Choroid plexus epithelial cell (primary cell): ENCODE results near the gene DCDC2C.

Source experiments
- DNase-seq: peaks from one replicate; pipeline ENCODE4 v3.0.0-alpha.2; 2010; ENCODE audit warnings: low read depth
- H3K4me3 ChIP-seq: 2 replicates; pipeline ENCODE4 v1.5.1; 2011; ENCODE audit warnings: low read depth, mild to moderate bottlenecking, control low read depth, low read length, moderate library complexity
- TF ChIP-seq, protein P1 (sequence below): conservative IDR thresholded peaks from 2 replicates; pipeline ENCODE4 v1.5.1; 2011; ENCODE audit warnings: low read depth, mild to moderate bottlenecking, control low read depth, inconsistent platforms, low read length, moderate library complexity

DCDC2C gene

DNA sequence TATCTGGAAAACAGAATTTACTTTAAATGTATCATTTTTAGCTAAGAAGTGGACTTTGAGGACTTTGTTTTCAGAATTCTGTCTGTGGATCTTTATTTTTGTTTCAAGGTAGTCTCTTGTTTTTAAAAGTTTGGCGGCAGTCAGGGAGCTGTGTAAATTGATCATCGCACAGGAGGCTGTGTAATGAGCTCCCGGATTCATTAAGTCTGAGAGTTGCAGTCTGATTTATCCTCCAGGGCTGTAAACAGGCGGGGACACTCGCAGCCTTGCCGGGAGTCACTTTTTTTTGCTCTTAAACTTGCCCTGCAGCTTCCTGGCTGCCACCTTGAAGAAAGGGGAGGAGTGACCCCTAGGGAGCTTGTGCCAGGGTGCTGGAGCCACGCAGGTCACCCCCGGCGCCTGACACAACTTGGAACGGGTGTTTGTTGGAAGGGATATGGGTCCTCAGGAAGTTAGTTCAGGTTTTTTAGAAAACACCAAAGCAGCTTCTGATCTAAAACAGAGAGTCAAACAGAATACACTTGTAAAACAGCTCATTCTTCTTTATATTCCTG is 76.2 kb downstream of the DCDC2C start:
- no peak overlapping the region for H3K4me3 ChIP-seq
- TF ChIP-seq, protein P1, sequence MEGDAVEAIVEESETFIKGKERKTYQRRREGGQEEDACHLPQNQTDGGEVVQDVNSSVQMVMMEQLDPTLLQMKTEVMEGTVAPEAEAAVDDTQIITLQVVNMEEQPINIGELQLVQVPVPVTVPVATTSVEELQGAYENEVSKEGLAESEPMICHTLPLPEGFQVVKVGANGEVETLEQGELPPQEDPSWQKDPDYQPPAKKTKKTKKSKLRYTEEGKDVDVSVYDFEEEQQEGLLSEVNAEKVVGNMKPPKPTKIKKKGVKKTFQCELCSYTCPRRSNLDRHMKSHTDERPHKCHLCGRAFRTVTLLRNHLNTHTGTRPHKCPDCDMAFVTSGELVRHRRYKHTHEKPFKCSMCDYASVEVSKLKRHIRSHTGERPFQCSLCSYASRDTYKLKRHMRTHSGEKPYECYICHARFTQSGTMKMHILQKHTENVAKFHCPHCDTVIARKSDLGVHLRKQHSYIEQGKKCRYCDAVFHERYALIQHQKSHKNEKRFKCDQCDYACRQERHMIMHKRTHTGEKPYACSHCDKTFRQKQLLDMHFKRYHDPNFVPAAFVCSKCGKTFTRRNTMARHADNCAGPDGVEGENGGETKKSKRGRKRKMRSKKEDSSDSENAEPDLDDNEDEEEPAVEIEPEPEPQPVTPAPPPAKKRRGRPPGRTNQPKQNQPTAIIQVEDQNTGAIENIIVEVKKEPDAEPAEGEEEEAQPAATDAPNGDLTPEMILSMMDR = no peak
- DNase-seq = no peak

DNA sequence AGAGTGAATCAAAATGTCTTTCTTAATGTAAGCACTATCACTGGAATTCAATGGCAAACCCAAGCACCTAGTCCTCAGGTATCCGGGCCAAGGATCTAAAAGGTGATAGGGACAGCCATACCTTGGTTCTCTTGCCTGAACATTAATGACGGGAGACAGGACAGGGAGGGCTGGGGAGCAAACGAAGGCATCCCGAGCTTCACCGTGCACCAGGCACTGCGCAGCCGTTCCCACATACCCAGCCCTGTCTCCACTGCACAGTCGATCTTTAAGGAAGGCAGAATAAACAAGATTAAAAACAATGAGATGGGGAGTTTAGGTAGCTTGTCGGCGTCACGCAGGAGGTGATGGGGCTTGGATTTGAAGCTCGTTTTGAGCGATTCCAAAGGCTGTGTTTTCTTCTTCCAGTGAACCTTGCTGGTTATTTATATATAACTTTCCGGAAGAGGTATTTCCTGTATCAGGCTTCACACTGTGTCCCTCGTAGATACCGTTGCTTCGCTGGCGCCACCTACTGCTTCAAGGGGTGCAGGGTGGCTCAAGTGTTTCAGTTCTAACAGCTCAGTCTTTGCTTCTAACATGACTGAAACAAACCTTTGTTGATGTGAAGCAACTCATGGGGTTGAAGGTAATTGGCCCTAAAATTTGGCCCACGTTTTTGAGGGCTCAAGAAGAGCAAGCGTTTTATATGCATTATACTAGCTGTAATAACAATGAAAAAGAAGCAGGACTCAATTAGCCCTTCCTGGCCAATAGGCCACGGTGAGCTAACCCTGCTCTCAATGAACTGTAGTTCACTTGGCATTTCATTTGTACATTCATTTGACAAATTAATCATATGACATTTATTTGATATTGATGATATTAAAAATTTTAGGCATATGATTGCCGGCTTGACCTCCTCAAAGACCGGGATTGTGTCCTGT is 77.4 kb downstream of the DCDC2C start:
- H3K4me3 ChIP-seq = peak overlapping the region; percentile 35
- TF ChIP-seq, protein P1 = peak; percentile 97
- peak; percentile 92 for DNase-seq

DNA sequence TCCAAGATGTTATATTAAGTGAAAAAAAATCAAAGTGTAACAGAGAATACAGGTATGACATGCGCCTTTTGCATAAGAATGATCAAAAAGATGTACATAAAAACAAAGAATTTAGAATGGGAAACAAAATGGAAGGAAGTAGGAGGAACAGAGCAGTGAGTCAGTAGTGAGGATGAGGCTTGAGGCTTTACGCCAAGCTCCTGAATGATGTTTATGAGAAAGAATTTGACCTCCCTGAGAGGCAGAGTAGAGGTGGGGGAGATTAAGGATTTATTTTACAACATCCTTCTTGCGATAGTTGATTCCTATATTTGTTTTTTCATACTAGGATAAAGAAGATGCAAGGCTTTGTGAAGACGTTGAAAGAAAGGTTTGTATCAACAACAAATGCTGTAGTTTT is 81.4 kb downstream of the DCDC2C start:
- H3K4me3 ChIP-seq = no peak overlapping the region
- TF ChIP-seq, protein P1 = no peak
- DNase-seq = peak; percentile 69

DNA sequence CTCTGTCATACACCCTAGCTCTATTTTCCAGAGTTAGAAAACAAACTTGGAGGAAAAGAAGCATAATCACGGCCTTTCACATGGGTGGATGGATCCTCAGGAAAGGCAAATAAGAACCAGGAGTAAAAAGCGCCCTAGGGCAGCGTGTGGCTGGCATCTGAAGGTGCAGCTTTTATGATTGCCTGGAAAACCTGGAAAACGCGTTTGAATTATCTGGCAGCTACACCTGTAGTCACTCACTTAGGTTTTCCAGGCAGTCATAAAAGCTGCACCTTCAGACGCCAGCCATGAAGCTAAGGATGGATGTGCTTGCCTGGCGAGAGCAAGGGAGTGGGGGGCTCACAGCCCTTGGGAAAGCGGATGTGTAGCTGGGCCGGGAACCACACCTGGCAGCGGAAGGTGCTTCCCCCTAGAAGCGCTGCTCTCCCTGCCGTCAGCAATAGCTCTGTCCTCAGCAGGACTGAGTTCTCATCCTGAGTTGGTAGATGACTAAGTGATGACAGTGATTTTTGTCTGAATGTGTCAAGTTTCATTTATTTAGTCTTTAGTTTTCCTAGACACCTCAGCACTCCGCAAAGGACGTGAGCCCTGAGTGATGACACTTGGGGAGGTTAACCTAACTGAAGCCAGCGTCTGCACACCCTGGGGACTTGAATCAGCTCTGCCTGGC is 82.0 kb downstream of the DCDC2C start:
- no peak overlapping the region for H3K4me3 ChIP-seq
- TF ChIP-seq, protein P1 = no peak
- DNase-seq = peak; percentile 26

DNA sequence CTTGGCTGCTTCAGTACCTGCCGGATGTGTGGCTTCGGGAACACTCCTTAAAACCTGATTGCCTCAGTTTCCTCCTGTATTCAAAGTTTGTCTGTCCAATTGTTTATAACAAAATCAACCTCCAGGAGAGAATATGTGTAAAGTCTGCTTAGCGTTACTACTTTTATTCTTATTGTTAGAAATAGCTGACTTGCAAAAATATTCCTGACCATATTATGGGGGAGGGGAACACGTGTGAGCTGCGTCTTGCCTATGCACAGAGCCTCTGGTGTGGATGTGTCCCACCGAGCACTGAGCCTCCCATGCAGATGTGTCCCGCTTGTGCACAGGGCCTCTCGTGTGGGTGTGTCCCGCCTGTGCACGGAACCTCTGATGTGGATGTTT is 82.5 kb downstream of the DCDC2C start:
- DNase-seq = no peak
- TF ChIP-seq, protein P1 = no peak

DNA sequence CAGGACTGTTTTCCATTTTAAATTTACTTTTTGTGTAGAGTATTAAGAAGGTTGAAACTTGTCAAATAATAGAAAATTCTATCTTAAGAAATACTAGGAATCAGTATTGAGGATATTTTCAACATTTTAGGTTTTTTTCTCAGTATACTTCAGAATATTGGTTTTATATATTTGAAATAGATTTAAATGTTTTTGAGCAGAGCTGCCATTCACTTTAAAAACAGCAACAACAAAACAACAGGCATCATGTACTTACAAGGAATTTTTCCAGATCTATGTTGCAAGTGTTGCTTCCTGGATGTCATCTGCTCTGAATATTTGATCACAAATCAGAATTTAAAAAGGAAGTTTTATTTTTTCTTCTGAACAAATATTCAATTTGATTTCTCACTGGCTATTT is 84.4 kb downstream of the DCDC2C start:
- TF ChIP-seq, protein P1 = no peak
- DNase-seq = no peak
- H3K4me3 ChIP-seq = no peak overlapping the region

More for the DNA sequence above, 82.5 kb downstream of the DCDC2C start:
- H3K4me3 ChIP-seq = no peak overlapping the region
